ENCODE measurements around the gene ZNF282. TPM values are rescaled to one million over a fixed set of nuclear protein-coding genes. Genes with fewer than 3 reads are reported as not detected.
A peak's percentile ranks its signal among the peaks of the same experiment; 100 is the strongest.

Gene ZNF282
- total and polyA plus RNA-seq, 5 donors from 2014 or later: 0.83 to 18.6 (median 1.4) TPM

DNA sequence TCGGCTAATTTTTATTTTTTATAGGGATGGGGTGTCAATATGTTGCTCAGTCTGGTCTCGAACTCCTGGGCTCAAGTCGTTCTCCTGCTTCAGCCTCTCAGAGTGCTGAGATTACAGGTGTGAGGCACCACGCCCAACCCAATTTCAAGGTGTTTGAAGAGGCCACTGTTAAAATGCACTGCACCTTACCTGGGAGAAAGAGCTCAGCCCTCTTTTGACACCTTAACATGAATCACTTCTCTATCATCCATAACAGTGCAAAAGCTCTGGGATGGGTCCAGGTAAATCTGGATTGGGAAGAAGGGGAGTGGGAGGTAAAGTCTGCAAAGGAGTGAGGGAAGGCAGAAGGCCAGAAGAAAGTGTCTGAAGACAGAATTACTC is 557 bp upstream of the ZNF282 start:
- H3K27ac Mint-ChIP-seq: peak overlapping the region; percentile 51 to 86 (median 74)
- Histone ChIP-seq H3K36me3 (ENCODE audit: control insufficient read depth, insufficient read depth, low read length) (peaks cover 13% of the 10 kb centered on the region), H3K27me3 (ENCODE audit: control insufficient read depth, insufficient read depth, low read length) (no peaks in the 10 kb centered on the region), H3K9me3 (ENCODE audit: control insufficient read depth in 2 of 2, low read length in 2 of 2) (no peaks in the 10 kb centered on the region), H3K27ac (ENCODE audit: insufficient read depth, low read length, poor library complexity, severe bottlenecking) (no peak overlapping the region), H3K4me1 (ENCODE audit: control insufficient read depth, insufficient read depth, low read length, poor library complexity, severe bottlenecking) (peaks cover 22% of the 10 kb centered on the region), H3K4me3 (ENCODE audit: low read depth, low read length) (peak overlapping the region; percentile 67)
- peaks cover 16% of the 10 kb centered on the region for H3K36me3 Mint-ChIP-seq
- peaks cover 7 to 50% (median 24%) of the 10 kb centered on the region in 4 donors for H3K4me1 Mint-ChIP-seq
- H3K9me3 Mint-ChIP-seq: peaks cover 0 to 2% (median 0%) of the 10 kb centered on the region in 7 donors
- ATAC-seq (ENCODE audit: low read depth in 2 of 2): no peak
- no peak for DNase-seq
- H3K4me3 Mint-ChIP-seq: peak overlapping the region; percentile 81 to 87 (median 85)
- H3K27me3 Mint-ChIP-seq: peaks cover 5% of the 10 kb centered on the region

- Histone ChIP-seq H3K9me3 (ENCODE audit: control insufficient read depth in 2 of 2, low read length in 2 of 2) (no peaks in the 10 kb centered on the region), H3K27me3 (ENCODE audit: control insufficient read depth, insufficient read depth, low read length) (no peaks in the 10 kb centered on the region), H3K27ac (ENCODE audit: insufficient read depth, low read length, poor library complexity, severe bottlenecking) (peak overlapping the region; percentile 63), H3K4me3 (ENCODE audit: low read depth, low read length) (peak overlapping the region; percentile 84), H3K36me3 (ENCODE audit: control insufficient read depth, insufficient read depth, low read length) (peaks cover 27% of the 10 kb centered on the region), H3K4me1 (ENCODE audit: control insufficient read depth, insufficient read depth, low read length, poor library complexity, severe bottlenecking) (peaks cover 22% of the 10 kb centered on the region)
- peaks cover 0 to 2% (median 0%) of the 10 kb centered on the region in 7 donors for H3K9me3 Mint-ChIP-seq
- peaks cover 7 to 54% (median 30%) of the 10 kb centered on the region in 4 donors for H3K4me1 Mint-ChIP-seq
- H3K27ac Mint-ChIP-seq: peak overlapping the region; percentile 90 to 93 (median 91)
- H3K27me3 Mint-ChIP-seq: no peaks in the 10 kb centered on the region
- DNase-seq: peak in 1 of 3 donors; percentile 34
- peaks cover 27% of the 10 kb centered on the region for H3K36me3 Mint-ChIP-seq
- ATAC-seq (ENCODE audit: low read depth in 2 of 2): peak; percentile 2 to 5
- peak overlapping the region; percentile 88 to 98 (median 91) for H3K4me3 Mint-ChIP-seq
Measured at GRCh38 chr7:149196151-149196704, 882 bp downstream of the ZNF282 start.

- Mint-ChIP-seq H3K27ac (peak overlapping the region; percentile 90 to 93 (median 91)), H3K36me3 (peaks cover 29% of the 10 kb centered on the region), H3K27me3 (no peaks in the 10 kb centered on the region), H3K4me1 (peaks cover 7 to 52% (median 33%) of the 10 kb centered on the region in 4 donors), H3K4me3 (peak overlapping the region; percentile 88 to 98 (median 91)), H3K9me3 (peaks cover 0 to 2% (median 0%) of the 10 kb centered on the region in 7 donors)
- H3K36me3 ChIP-seq (ENCODE audit: control insufficient read depth, insufficient read depth, low read length): peaks cover 30% of the 10 kb centered on the region
- H3K27me3 ChIP-seq (ENCODE audit: control insufficient read depth, insufficient read depth, low read length): no peaks in the 10 kb centered on the region
- DNase-seq (no peak), ATAC-seq (ENCODE audit: low read depth in 2 of 2) (peak in 1 of 2 donors; percentile 9)
- peak overlapping the region; percentile 63 for H3K27ac ChIP-seq (ENCODE audit: insufficient read depth, low read length, poor library complexity, severe bottlenecking)
- H3K4me1 ChIP-seq (ENCODE audit: control insufficient read depth, insufficient read depth, low read length, poor library complexity, severe bottlenecking): peaks cover 22% of the 10 kb centered on the region
- H3K4me3 ChIP-seq (ENCODE audit: low read depth, low read length): peak overlapping the region; percentile 84
- H3K9me3 ChIP-seq (ENCODE audit: control insufficient read depth in 2 of 2, low read length in 2 of 2): no peaks in the 10 kb centered on the region
Measured at GRCh38 chr7:149196705-149197171, 1.4 kb downstream of the ZNF282 start.

DNA sequence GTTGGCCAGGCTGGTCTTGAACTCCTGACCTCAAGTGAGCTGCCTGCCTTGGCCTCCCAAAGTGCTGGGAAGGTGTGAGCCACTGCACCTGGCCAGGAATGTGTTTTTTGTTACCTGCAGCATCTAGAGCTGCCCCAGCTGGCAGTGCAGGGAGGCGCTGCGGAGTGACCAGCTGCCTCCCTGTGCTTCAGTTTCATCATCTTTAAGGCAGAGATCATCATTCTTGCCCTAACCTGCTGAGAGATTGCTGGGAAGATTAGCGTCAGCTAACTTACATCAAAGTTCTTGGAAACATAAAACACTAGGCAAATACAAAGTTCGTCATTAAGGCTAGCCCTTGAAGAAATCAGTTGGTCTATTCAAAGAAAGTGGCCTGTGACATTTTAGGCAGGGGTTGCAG is 2.3 kb downstream of the ZNF282 start:
- Mint-ChIP-seq H3K4me3 (peak overlapping the region; percentile 88 to 98 (median 91)), H3K27ac (peak overlapping the region in 2 of 3 donors; percentile 49 to 93)

DNA sequence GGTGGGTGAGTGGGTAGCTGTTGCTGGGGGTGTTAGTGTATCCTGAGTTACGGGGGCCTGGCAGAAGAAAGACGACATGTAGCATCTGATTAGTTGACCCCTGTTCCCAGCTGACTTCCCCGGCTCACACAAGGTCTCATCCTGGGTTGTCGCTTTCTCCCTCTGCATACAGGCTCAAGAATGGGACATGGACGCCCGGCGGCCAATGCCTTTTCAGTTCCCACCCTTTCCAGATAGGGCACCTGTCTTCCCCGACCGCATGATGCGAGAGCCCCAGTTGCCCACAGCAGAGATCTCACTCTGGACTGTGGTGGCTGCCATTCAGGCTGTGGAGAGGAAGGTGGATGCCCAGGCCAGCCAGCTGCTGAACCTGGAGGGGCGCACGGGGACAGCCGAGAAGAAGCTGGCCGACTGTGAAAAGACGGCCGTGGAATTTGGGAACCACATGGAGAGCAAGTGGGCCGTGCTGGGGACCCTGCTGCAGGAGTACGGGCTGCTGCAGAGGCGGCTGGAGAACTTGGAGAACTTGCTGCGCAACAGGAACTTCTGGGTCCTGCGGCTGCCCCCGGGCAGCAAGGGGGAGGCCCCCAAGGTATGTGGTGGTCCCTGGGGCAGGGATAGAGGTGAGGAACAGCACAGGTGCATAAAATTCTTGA is 2.9 kb downstream of the ZNF282 start:
- peaks cover 7 to 59% (median 41%) of the 10 kb centered on the region in 4 donors for H3K4me1 Mint-ChIP-seq
- peak overlapping the region in 1 of 3 donors; percentile 66 for H3K27ac Mint-ChIP-seq
- peak overlapping the region in 3 of 4 donors; percentile 44 to 98 (median 89) for H3K4me3 Mint-ChIP-seq
- no peak for ATAC-seq (ENCODE audit: low read depth in 2 of 2)
- Histone ChIP-seq H3K4me3 (ENCODE audit: low read depth, low read length) (no peak overlapping the region), H3K36me3 (ENCODE audit: control insufficient read depth, insufficient read depth, low read length) (peaks cover 36% of the 10 kb centered on the region), H3K4me1 (ENCODE audit: control insufficient read depth, insufficient read depth, low read length, poor library complexity, severe bottlenecking) (peaks cover 22% of the 10 kb centered on the region), H3K9me3 (ENCODE audit: control insufficient read depth in 2 of 2, low read length in 2 of 2) (no peaks in the 10 kb centered on the region), H3K27me3 (ENCODE audit: control insufficient read depth, insufficient read depth, low read length) (no peaks in the 10 kb centered on the region), H3K27ac (ENCODE audit: insufficient read depth, low read length, poor library complexity, severe bottlenecking) (no peak overlapping the region)
- no peaks in the 10 kb centered on the region for H3K27me3 Mint-ChIP-seq
- H3K36me3 Mint-ChIP-seq: peaks cover 38% of the 10 kb centered on the region
- peaks cover 0 to 2% (median 0%) of the 10 kb centered on the region in 7 donors for H3K9me3 Mint-ChIP-seq
- DNase-seq: no peak

More for the DNA sequence above, 2.3 kb downstream of the ZNF282 start:
- H3K36me3 Mint-ChIP-seq: peaks cover 32% of the 10 kb centered on the region
- Histone ChIP-seq H3K4me3 (ENCODE audit: low read depth, low read length) (no peak overlapping the region), H3K36me3 (ENCODE audit: control insufficient read depth, insufficient read depth, low read length) (peaks cover 32% of the 10 kb centered on the region), H3K27ac (ENCODE audit: insufficient read depth, low read length, poor library complexity, severe bottlenecking) (no peak overlapping the region), H3K9me3 (ENCODE audit: control insufficient read depth in 2 of 2, low read length in 2 of 2) (no peaks in the 10 kb centered on the region), H3K27me3 (ENCODE audit: control insufficient read depth, insufficient read depth, low read length) (no peaks in the 10 kb centered on the region), H3K4me1 (ENCODE audit: control insufficient read depth, insufficient read depth, low read length, poor library complexity, severe bottlenecking) (peaks cover 22% of the 10 kb centered on the region)
- no peak for ATAC-seq (ENCODE audit: low read depth in 2 of 2)
- DNase-seq: no peak
- peaks cover 7 to 54% (median 37%) of the 10 kb centered on the region in 4 donors for H3K4me1 Mint-ChIP-seq
- H3K27me3 Mint-ChIP-seq: no peaks in the 10 kb centered on the region
- peaks cover 0 to 2% (median 0%) of the 10 kb centered on the region in 7 donors for H3K9me3 Mint-ChIP-seq

- peaks cover 22% of the 10 kb centered on the region for H3K4me1 ChIP-seq (ENCODE audit: control insufficient read depth, insufficient read depth, low read length, poor library complexity, severe bottlenecking)
- H3K9me3 Mint-ChIP-seq: peaks cover 0 to 2% (median 0%) of the 10 kb centered on the region in 7 donors
- H3K27me3 ChIP-seq (ENCODE audit: control insufficient read depth, insufficient read depth, low read length): no peaks in the 10 kb centered on the region
- H3K36me3 ChIP-seq (ENCODE audit: control insufficient read depth, insufficient read depth, low read length): peaks cover 45% of the 10 kb centered on the region
- H3K4me3 Mint-ChIP-seq: peak overlapping the region in 3 of 4 donors; percentile 48 to 91 (median 89)
- no peak overlapping the region for H3K4me3 ChIP-seq (ENCODE audit: low read depth, low read length)
- H3K4me1 Mint-ChIP-seq: peaks cover 7 to 64% (median 45%) of the 10 kb centered on the region in 4 donors
- ATAC-seq (ENCODE audit: low read depth in 2 of 2) (no peak), DNase-seq (no peak)
- peak overlapping the region in 2 of 3 donors; percentile 66 to 68 for H3K27ac Mint-ChIP-seq
- H3K27me3 Mint-ChIP-seq: no peaks in the 10 kb centered on the region
- H3K36me3 Mint-ChIP-seq: peaks cover 50% of the 10 kb centered on the region
- H3K27ac ChIP-seq (ENCODE audit: insufficient read depth, low read length, poor library complexity, severe bottlenecking): no peak overlapping the region
- no peaks in the 10 kb centered on the region for H3K9me3 ChIP-seq (ENCODE audit: control insufficient read depth in 2 of 2, low read length in 2 of 2)
Measured at GRCh38 chr7:149199234-149199995, 4.1 kb downstream of the ZNF282 start.

DNA sequence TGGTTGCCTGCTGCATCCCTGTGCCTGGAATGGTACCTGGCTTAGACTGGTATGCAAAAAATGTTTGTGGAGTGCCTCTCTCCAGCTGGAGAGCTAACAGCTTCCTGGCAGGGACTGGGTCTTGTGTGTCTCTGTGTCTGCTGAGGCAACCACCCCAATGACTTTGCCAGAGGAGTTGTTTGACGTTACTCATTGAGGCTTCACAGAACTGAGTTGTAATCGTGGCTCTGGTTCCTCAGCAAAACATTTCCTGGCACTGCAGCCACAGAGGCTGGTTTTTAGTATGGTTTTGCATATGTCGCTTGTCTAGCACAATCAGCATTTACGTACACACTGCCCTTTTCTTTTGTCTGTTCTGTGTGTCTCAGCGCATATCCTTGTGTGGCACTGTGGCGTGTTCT is 7.5 kb downstream of the ZNF282 start:
- H3K36me3 Mint-ChIP-seq: peaks cover 68% of the 10 kb centered on the region
- H3K27ac Mint-ChIP-seq: peak overlapping the region in 2 of 3 donors; percentile 81
- H3K9me3 Mint-ChIP-seq: peaks cover 0 to 2% (median 0%) of the 10 kb centered on the region in 7 donors
- peaks cover 65% of the 10 kb centered on the region for H3K36me3 ChIP-seq (ENCODE audit: control insufficient read depth, insufficient read depth, low read length)
- peak overlapping the region in 3 of 4 donors; percentile 31 to 75 (median 48) for H3K4me3 Mint-ChIP-seq
- peaks cover 0 to 45% (median 33%) of the 10 kb centered on the region in 4 donors for H3K4me1 Mint-ChIP-seq
- H3K27me3 ChIP-seq (ENCODE audit: control insufficient read depth, insufficient read depth, low read length): no peaks in the 10 kb centered on the region
- H3K9me3 ChIP-seq (ENCODE audit: control insufficient read depth in 2 of 2, low read length in 2 of 2): no peaks in the 10 kb centered on the region
- no peaks in the 10 kb centered on the region for H3K27me3 Mint-ChIP-seq
- H3K27ac ChIP-seq (ENCODE audit: insufficient read depth, low read length, poor library complexity, severe bottlenecking): no peak overlapping the region
- peak; percentile 67 to 71 for ATAC-seq (ENCODE audit: low read depth in 2 of 2)
- DNase-seq: peak in 1 of 3 donors; percentile 77
- H3K4me3 ChIP-seq (ENCODE audit: low read depth, low read length): no peak overlapping the region
- H3K4me1 ChIP-seq (ENCODE audit: control insufficient read depth, insufficient read depth, low read length, poor library complexity, severe bottlenecking): no peaks in the 10 kb centered on the region
